NCI-H2227 (cell line): ENCODE results near the gene NET1.

ENCODE experiments used
- DNase-seq: peaks from one replicate; lab custom pipeline; 2025; ENCODE audit not compliant: unreplicated experiment; lab: John Stamatoyannopoulos, UW

NET1 gene

DNA sequence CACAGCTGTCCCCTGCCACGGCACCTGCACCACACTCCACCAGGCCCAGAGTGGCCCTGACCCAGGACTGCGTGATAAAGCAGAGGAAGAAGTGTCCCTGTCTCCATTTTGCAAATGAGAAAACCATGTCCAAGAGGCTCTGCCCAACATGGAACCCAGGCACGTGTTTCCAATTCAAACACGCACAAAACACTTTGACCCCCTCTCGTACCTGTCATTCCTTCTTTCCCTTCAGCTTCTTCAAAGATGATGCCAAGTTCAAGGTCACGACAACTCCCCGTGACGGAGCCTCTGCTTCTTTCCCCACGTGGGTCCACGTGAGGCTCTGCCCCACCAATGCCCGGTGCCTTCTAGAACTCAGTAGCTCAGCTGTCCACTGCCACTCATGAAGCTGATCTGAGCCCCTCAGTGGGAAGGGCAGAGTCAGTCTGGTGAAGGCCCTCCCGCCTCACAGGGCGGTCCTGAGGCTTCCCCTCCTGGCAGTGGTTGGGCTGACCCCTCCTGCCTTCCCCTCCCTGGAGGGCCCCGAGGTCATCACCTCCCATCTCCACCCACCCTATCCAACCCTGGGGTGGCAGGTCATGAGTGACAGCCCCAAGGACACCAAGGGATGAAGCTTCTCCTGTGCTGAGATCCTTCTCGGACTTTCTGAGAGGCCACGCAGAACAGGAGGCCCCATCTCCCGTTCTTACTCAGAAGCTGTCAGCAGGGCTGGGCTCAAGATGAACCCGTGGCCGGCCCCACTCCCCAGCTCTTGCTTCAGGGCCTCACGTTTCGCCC is 68.0 kb downstream of the NET1 start:
- DNase-seq = no peak

DNA sequence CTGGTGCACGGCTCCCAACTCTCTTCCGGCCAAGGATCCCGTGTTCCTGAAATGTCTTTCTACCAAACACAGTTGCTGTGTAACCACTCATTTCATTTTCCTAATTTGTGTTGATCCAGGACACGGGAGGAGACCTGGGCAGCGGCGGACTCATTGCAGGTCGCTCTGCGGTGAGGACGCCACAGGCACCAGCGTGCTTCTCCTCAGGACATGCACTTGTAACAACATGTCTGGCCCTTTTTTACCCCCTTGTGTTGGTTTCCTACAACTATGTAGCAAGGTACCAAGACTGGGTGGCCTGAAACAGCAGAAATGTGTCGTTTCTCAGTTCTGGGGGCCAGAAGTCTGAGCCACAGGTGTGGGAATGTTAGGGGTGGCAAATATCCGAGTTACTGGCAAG is 68.8 kb downstream of the NET1 start:
- DNase-seq = no peak

DNA sequence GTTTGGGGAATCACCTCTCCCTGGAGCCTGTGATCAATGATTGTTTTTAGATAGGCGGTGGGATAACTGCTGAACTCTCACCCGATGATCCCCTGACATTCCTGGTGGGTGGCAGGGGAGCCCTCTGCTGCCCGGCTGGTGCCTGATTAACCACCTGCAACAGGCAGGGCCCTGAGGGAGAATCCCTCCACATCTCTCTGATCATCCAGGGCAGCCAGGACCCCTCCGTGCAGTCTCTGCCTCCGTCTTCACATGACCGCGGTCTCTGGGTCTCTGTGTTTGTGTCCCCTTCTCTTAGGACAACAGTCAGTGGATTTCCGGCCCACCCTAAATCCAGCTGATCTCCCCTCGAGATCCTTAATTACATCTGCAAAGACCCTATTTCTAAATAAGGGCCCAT is 69.7 kb downstream of the NET1 start:
- DNase-seq = no peak

DNA sequence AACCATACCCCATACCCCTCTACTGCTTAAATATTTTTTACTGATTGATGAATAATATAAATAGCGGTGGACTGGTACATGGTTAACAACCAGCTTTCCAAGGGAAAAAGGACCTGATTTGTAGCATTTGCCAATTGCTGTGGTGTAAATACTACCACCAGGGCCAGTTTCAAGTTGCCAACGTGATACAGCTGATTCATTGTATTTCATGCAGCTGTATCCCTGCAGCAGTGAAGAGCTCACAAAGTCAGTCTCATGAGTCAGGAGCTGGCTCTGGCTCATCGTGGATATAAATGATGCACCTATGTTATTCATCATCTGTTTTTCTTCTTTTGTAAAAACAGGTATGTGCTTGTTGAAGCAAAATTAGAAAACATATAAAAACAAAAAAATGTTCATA is 71.8 kb downstream of the NET1 start:
- DNase-seq = no peak

DNA sequence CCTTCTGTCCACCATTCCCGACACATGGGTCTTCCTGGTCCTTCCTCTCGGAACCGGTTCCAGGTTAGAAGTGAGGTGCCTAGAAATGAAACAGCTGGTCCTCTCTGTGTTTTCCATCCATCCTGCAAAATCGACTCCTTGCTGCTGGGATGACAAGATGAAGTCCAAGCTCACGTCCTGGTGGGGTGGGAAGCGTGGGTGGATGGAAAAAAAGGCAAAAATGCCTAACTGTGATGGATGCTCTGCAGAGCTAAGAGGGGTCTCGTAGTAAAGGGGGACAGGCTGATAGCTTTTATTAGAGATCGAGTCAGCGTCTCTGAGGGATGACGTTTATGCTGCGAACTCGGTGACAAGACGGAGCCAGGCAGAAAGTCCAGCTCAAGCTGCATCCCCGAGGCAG is 72.9 kb downstream of the NET1 start:
- no peak for DNase-seq

DNA sequence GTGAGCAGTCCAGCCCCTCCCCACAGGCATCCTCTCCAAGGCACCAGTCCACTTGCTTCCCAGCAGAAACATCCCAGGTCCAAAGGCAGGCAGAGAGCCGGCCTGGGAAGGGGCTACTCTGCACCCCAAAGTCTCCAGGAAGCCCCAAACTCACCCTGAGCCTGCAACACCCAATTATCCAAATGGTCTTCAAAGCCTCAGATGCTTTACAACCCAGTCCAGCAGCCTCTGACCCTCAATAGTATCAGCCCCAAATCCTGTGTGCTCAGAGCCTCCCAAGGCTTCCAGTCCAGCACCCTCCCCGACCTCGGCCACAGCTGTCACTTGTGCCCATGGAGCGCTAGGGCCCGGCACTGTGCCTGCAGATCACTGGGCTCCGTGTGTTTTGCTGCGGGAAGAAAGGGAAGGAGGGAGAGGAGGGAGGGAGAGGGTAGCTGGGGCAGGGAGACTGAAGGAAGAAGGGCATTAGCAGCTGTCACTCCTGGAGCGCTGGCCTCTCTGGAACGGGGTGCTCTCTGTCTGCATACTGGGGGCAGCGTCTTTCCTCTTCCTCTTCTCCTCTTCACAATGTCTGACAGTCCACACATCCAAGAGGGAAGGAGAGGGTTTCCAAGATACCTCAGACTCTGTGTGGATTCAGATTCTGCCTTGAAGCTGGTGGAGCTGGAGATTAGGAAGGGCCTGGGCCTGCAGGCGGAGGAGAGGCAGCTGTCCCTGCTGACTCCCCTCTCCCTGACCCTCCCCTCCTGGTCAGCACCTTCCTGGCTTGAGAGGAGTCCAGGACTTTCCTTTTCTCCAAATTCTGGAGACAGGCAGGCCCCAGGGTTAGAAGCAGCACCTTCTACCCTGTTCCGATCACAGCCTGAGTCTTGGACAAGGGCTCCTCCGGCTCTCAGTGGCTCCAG is 73.8 kb downstream of the NET1 start:
- DNase-seq = no peak

DNA sequence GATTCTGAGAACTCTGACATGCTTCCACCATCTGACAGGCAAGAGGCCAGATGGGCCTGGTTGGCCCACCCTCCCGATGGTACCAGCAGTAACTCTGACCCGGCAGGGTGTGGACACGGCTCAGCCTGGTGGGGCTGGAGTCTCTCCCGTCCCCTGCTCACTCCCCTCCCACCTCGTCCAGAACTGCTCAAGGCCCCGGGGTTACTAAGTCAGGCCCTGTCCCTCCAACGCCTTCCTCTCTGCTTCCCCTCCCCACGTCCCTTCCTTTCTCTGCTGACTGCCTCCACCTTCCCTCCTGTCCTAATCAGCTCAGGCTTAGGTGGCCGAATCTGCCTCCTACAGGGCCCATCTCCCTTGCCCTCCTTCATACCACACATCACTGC is 74.5 kb downstream of the NET1 start:
- DNase-seq = no peak

DNA sequence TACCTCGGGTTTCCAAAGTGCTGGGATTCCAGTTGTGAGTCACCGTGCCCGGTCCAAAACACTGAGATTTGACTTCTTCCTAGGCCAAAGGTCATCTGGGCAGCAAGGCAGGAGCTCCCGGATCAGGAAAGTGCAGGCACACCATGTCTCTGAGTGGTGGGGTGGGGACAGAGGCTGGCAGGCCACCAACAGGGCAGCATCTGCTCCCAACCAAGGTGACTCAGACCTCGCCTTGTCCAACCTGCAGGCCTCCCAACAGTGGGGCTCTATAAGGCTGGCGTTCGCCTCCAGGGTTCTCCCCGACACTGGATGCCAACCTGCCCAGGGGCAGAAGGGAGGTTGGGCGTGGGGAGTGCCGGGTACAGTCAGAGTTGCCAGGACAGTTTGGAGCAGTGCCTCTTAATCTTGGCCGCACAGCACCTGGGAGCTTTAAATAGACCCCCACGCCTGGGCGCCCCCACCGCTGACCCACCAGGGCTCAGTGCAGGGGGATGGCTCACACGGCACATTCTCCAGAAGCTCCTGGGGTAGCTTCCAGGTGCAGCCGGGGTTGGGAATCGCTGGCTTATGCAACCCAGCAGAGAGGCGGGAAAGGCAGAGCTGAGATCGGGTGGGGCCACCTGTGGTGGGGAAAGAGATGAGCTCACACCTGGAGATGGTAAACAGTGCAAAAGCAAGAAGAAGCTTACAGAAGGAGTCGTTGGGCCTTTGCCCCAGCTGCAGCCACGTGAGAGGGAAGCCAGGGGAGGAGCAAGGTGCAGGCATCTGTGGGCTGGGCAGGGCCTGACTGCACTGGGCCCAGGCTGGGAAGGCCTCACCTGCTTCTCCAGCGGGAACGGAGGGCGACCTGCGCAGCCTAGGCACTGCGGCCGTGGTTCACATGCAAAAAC is 76.2 kb downstream of the NET1 start:
- no peak for DNase-seq

DNA sequence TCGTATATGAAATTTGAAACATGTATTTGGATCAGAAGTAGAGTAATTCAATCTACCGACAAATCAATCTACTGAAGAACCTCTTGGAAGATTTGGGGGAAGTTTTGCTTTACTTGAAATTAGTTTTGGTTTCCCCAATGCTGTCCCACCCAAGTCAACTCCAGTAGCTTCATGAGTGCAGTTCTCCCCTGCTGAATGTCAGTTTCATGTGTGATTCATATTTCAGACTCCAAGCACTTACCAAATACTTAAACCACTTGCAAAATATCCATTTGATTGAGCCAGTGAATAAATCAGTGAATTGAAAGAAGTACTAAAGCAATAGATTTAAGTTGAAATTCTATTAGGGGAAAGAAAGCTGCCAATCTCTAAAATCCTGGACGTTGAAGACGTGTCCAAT is 77.7 kb downstream of the NET1 start:
- DNase-seq = no peak

DNA sequence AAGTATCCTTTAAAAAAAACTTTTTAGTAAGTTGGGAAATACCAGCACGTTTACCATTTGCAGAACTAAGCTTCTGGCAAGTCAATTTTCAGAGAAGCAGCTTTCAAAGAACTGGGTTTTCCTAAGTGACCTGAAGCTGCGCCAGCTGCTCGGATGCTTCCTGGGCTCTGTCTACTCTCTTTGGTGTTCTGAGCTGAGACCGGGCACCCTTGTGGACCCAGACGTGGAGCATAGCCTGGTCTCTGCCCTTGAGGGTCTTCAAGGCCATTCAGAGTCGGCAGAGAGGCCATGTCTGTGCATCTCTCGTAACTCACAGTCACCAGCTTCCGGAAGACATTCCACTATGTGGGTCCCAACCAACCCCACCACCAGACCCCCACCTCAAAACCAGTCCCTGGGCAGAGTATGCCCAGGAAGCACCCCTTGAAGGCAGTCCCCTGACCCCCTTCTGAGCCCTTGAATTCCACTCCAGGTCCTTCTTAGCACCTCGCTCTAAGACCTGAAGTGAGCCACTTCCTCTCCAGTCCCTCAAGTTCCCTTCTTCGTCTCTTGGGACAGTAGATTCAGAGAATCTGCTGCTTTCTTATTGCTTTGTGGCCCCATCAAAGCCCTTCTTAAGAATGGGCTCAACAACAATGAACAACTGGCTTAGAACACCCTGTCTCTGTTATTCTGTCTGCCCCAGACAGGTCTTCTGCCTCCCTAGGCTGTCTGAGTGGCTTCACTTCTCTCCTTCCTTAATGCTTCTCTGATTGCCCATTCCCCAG is 78.5 kb downstream of the NET1 start:
- no peak for DNase-seq

DNA sequence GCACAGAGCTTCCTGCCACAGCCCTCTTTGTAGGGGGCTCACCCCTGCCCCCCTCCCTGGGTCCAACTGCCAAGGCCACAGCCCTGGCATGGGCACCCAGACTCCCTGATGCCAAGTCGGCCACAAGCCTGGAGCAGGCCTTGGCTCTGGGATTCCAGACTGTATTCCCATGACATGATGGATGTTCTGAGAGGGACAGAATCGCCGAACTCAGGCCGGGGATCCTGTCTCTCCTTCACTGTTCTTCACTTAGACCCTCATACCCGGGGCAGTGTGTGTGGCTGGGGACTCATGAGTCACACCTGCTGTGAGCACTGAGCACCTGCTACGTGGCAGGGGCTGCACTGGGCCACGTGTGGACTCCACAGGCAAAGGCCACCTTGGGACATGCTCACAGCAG is 79.1 kb downstream of the NET1 start:
- no peak for DNase-seq

DNA sequence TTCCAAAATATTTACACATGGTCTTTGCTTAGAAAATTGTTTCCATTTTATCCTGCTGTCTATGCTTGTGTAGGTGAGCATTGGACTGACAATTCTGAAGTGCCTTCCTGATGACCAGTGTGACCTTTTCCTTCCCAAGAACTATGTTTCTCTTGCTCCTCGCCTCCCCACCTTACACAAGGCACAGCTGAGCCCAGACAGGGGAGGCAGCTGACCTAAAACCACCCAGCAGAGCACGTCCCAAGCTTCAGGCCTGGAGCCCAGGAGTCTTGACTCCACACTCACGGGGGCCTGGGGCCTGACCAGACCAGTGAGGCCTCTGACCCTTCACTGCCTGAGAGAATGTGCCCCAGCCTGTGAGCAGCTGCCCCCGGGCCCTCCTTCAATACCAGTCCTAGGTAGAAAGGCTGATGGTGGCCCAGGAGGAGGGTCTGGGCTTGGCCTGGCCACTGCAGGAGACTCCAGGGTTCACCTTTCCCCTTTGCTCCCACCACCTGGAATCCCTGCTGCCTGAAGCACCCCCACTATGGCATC is 80.0 kb downstream of the NET1 start:
- DNase-seq = no peak

DNA sequence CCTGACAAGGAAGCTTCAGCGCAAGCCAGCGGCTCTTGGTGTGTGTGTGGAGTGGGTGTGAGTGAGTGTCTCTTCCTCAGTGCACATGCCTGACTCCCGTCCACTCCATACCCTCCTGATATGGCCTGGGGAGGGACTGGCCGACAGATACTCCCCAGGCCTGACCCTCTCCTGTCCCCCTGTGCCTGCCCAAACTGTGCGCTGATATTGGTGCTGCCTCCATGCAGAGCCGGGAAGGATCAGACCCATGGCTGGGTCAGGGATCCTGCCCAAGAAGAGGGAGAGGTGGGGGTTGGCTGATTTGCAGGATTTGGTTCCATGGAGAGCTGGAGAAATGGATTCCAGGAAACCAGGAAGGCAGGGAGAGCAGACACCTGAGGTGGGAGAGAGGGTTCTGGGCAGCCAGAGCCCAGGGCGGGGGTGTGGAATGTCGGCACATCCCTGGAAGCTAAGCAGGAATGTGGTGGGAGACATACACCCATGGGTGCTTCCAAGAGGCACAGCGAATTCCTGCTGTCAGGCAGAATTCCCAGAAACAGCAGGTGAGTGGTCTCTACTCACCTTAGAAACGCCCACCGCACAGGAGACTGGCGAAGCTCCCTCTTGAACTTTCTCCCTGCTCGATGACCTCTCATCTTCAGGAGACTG is 80.7 kb downstream of the NET1 start:
- DNase-seq = no peak

DNA sequence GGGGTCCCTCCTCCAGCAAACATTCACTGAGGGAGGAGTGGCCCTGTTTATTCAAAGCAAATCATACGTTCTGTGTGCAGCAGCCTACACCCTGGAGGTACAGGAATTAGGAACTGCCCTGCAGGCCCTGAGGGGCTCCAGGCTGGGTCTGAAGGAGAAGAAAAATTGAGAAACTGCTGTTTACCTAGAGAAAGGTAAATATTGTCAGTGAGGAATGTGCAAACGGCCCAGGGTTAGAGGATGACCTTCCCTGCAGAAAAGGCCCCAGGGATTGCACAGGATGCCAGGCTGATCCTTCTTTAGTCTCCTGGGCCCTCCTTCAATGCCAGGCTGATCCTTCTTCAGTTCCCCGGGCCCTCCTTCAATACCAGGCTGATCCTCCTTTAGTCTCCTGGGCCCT is 81.3 kb downstream of the NET1 start:
- no peak for DNase-seq

DNA sequence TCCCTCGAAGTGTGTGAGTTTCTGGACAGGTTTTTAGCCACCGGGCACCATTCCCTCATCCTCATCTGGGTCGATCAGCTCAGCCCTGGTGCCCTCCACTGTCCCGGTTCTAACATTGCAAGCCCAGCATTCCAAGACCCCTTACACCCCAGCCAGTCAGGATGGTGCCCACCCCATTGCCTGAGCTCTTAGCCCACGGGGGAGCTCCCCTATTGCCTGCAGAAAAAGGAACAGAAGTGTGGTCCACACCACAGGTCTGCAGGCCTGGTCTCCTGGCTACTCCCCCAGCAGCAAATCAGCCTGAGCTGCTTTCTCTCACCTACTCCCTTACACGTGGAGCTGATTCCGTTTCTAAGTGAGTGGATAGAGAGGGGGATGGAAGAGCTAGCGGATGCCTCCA is 82.3 kb downstream of the NET1 start:
- no peak for DNase-seq

DNA sequence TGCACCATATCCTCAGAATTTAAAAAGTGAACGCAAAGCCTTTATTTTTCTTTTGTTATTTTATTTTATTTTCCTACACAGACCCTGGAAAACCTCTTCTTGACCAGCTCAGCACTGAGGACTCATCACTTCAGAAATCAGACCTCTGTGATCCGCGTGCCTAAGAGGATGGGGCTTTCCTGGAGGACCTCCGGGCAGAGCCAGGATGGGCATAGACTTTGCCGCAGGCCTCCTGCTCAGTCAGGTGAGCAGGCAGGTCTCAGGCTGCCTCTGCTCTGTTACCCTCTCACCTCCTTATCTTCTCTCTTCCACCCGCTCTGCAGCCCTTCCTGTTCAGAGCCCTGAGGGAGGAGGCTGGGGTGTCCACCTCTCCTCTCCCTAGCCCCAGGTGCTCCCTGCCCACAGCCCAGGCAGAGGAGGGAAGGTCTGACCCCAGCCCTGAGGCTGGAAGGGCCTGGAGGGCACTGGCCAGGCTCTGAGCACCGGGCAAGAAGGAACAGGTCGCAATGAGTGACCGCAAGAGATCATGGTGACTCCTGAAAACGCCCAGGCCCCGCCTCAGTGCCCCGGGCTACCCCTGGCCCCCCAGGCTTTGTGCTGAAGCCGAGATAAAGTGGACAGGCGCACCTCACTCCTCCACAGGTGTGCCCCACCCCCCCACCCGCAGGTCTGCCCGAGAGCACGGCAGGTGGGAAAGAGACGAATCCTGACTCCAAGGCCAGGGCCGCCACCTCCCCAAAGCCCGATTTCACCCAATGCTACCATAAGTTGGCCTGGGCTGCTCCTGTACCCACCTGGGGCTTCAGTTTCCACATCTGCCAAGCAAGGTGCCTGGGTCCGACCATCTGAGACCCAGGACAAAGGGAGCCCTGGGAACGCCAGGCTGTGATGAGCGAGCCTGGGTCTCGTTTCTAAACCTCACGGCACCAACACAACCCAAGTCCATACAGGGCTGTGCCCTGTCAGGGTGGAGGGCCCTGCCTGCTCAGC is 84.2 kb downstream of the NET1 start:
- DNase-seq = no peak

DNA sequence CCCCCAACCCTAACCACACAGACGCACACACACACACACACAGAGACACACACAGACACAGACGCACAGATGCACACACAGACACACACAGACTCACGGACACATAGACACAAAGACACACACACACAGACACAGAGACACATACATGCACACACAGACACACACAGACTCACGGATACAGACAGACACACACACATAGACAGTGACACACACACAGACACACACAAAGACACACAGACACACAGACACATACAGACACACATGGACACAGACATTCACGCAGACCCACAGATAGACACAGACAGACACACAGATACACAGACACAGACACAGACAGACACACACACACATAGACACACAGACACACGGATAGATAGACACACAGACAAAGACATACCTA is 84.9 kb downstream of the NET1 start:
- no peak for DNase-seq

DNA sequence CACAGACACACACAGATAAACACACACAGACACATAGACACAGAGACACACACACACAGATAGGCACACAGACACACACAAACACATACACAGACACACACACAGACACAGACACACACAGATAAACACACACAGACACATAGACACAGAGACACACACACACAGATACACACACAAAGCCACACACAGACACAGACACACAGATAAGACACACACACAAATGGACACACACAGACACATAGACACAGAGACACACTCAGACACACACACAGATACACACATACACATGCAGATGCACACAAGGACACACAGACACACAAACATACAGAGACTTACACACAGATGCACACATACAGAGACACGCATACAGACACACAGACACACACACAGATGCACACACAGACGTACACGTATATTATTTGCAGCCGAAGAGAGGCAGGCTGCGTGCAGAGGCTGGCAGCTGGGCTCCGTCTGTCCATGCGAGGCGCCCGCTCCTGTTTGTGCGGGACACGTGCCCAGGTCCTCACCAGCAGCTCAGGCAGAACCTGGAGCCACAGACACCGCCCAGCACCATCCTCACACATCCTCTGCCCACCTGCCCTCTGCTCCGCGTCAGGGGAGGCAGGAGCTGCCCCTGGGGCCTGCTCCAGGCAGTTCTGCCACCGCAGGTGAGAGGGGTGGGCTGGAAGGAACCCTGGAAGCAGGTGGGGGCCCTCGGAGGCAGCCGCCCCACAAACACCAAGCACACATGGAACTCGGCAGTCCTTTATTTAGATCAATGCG is 85.8 kb downstream of the NET1 start:
- no peak for DNase-seq
